Activated gamma-delta T cell (primary cell): Measurements from ENCODE around the gene SH3GL2.
"Not testable (repeated sequence)": the region's sequence is repeated elsewhere in the genome, so short reads cannot be mapped to it uniquely, and the experiment has no call there.

ENCODE experiments used
- DNase-seq: peaks from one replicate; lab custom pipeline; 2025; lab: John Stamatoyannopoulos, UW

Gene SH3GL2

DNA sequence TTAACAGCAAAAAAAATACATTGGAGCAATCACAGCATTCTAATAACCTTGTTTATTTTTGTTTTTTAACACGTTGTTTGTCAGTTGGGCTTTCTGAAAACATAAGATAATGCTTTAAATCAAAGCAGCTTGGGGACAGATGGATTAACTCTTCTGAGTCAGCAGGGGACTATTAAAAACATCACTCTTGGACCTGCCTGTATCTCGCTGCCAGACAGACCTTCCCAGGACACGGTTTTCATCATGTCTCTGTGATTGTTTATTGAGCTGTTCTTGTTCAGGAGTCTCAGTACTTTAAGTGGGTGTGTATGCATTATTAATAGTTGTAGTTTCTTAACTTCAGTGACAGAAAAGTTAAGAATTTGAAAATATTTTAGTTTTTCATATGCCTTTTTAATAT lies 173.2 kb downstream of the SH3GL2 start:
- DNase-seq, result no peak

DNA sequence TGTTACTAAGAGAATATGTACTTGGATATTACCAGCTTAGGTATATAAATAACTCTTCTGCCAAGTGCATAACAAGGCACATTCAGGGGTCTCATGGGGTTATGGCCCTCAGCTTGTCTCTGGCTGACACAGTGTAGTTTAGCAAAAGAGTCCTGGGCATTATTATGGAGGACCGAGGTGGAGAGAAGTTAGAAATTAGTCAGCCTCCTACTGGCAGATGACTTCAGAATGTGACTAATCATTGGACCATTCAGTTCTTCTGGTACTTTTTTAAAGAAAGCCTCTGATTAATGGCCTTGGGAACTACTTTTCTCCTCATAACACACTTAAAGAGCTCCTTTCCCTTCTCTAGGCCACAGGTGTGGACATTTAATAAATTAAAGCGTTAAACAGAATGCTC lies 178.9 kb downstream of the SH3GL2 start:
- no peak for DNase-seq

DNA sequence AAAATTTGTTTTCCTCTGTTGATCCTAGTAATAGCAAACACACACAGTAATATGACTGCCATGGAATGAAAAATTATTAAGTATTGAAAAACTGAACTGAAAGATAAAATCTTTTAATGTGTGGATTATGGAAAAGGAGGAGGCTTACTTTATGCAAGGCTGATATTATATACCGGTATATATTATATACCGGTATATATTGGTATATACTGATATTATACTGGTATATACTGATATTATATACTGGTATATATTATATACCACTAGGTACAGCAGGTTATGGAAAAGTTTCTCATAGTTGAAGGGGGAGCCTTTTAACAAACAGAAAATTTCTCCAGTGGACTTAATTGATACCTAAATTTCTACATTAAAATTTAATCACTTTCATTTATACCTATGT lies 181.4 kb downstream of the SH3GL2 start:
- DNase-seq, result no peak

DNA sequence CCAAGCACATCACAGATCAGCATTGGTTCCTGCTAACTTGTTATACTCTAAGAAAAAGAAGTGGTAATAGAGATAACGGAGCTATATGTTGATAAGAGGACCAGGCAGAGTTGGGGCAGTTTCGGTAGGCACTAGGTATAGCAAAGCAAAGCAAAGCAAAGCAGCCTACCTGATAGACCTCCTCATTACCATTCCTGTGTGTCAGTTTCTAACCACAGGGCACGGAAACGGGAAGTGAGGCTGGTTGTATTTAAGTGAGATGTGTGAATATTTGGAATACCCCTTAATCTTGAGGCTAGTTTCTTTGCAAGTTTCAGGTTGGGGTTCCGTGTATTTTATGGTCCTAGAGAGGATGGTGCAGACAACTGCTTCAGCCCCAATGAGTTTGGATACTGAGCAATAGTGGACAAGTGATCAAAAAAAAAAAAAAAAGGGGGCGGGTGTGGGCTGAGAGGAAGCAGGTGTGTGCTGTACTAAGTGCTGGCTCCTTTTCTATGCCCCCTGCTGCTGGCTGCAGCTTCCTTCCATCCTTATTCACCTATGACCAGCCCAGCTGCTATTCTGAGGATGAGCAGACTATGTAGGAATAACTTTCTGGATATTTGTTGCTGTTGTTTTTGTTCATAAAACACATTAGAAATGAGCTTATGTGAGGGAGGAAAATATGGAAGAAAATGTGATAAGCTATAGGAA lies 183.3 kb downstream of the SH3GL2 start:
- DNase-seq, result no peak

DNA sequence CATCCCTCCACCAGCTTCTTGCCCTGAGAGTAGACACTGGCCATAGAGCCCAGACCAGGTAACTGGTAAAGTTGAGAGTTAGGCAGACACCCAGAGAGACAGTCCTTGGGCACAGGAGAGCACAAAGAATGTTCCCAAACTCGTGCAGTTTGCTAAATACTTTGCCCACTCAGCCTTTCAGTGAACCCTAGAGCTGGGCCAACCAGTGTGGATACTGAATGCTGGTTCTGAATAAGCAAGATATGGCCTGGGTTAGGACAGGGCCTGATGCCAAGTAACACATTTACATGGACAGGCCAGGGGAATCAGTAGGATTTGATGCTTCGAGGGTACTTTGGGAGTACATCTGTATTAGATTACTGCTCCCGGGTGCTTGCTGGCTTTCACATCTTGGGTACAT lies 185.4 kb downstream of the SH3GL2 start:
- no peak for DNase-seq

DNA sequence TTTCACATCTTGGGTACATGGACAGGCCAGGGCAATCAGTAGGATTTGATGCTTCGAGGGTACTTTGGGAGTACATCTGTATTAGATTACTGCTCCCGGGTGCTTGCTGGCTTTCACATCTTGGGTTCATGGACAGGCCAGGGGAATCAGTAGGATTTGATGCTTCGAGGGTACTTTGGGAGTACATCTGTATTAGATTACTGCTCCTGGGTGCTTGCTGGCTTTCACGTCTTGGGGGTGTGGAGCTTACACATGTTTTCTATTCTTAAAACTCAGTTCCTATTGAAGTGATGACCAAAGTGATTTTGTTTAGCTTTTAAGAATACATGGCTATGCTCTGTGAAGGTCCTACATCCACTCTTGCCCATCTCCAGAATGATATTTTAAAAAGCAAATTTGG lies 186.3 kb downstream of the SH3GL2 start:
- not testable (repeated sequence) for DNase-seq

DNA sequence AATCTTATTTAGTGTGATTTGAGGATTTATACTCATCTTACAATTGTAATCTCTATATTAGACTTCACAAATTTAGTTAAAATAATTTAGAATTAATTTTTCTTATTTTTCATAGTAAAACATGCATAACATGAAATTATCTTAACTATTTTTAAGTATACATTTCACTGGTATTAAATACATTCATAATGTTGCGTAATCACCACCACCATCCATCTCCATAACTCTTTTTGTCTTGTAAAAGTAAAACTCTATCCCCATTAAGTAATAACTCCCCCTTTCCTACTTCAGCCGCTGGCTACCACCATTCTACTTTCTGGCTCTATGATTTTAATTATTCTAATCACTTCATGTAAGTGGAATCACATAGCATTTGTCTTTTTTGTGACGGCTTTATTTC lies 193.4 kb downstream of the SH3GL2 start:
- no peak for DNase-seq

DNA sequence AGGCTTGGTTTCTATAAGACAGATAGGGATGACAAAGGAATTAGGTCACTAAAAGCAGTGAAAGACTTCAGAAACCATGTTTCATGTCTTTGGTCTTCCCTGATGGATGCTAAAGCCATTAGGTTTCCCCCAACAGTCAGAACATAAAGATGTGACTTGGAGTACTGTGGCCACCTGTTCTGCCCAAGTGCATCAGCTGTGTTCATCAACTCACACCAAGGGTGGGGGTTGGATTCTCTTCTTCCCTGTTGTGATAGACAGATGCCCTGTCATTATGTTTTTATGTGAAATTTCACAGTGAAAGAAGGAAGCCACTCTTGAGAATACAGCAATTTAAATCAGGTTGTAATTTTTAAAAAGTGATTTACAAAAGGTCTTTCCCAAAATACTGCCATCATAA lies 196.8 kb downstream of the SH3GL2 start:
- DNase-seq, result no peak

DNA sequence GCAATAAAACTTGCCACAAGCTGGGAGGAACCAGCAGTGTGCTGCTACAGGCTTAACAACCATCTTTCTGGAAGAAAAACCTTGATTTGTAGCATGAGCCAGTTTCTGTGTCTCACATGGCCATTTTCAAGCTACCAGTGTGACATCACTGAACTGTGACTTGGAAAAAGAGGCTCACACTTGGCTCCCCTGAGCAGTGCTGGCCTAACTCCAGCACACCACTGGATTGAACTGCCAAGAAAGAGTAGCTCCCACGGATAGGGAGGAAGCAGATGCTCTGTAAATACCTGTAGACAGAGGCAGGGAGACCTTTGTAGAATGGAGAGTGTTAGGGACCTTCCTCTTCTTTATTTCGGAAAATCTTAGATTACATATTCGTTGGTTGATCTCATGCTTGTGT lies 197.9 kb downstream of the SH3GL2 start:
- no peak for DNase-seq

DNA sequence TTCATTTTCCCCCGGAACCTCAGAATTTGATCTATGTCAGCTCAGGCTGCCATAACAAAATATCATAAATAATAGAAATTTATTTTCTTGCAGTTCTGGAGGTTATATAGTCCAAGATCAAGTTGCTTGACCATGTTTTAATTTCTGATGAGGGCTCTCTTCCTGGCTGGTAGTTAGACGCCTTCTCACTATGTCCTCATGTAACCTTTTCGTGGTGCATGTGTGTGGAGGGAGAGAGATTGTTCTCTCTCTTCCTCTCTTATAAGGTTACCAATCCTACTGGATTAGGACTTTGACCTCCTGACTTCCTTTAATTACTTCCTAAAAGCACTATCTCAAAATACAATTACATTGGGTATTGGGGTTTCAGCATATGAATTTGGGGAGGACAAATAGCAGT lies 198.6 kb downstream of the SH3GL2 start:
- no peak for DNase-seq

DNA sequence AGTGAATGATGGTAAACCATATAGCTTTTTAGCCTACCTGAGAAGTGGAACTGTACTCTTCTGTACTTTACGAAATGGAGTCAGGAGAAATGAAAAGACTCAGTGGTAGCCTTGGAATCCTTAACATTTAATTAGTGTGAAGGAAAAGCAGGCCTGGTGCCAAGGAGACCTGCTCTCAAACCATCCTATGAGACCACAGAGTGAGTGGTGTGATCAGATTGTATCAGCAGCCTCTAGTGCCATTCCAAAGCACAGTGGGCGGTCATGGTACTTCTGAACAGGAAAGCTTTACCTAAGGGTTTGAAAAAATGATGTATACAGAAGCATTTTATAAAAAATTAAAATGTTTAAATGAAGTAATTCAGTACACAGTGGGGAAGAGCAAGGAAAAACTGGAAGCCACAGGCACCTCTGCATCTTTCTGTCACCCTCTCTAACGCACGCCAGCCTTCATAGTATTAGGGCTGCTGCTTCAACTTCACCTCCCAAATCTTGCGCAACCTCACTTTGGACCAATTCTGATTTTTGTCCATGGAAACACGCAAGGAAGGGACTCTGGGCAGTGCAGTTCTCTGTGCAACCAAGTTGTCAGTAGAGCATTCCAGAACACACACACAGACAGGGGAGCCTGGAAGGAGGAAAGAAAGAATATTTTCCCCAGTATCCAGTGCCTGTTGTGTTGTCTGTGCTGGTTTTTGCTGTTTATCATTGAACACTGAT lies 203.7 kb downstream of the SH3GL2 start:
- DNase-seq, result no peak

DNA sequence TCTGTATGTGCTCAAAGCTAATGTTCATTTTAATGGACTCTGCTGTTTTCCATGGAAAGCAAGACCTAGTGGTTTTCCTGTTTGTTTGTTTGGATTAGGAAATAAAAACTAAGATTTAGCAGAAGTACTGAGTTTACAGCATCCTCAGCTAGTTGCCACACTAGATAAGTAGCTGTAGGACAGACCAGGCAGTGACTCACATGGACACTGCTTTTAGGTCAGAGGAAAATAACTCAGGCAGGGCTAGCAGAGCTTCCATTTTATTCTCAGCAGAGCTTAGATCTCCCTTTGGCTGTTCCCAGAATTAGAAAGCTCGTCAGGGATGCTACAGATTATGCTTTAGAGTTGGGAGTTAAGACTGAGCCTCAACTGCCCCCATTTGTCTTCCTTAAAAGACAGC lies 204.4 kb downstream of the SH3GL2 start:
- no peak for DNase-seq

DNA sequence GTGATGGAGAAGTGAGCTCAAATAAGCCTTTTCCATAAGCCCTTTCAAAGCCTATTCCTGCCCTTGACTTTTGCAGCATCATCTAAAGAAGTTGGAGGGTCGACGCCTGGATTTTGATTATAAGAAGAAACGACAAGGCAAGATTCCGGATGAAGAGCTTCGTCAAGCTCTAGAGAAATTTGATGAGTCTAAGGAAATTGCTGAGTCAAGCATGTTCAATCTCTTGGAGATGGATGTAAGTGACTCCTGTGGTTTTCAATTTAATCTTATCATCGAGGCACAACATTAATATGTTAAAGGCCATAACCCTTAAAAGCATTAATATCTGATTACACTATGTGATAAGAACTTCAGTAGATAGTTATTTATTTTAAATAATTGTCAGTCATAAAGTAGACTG lies 210.4 kb downstream of the SH3GL2 start:
- DNase-seq, result no peak

DNA sequence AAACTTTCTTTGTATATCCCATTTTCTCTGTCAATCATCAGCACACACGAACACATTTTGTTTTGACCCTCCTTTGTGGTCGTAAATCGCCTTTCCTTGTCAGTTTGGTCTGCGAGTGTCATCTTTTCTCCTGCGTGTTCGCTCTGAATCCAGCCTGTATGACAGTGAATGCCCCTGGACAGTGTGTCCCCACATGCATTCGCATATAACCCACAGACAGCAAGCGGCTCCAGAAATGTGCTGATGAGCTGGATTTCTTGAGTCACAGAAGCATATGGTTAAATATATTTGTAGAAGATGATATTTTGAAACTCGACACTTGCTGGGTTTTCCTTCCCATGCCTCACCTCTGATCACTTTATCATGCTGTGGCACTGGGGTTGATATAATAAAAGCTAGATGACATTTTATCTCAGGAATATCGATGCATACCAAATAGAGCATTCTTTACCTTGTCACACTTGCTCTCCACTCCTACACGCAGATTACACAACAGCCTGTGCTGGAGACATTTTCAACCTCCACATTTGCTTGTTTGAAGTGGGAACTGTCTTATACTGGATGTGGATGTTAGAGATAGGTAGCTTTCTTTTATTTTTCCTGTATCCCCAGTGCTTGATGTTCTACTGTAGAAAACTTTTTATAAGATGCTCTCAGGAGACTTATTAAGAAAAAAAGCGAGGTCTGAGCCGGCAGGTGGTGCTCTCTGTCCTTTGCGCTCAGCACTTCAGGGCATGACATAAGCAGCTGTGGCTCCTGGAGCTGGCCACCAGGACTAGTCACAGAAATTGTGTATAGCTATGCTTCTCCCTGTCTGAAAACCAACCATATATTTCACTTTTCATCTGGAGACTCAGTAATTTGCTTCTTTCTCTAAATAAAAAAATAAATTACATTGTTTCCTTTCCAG lies 215.1 kb downstream of the SH3GL2 start:
- no peak for DNase-seq

DNA sequence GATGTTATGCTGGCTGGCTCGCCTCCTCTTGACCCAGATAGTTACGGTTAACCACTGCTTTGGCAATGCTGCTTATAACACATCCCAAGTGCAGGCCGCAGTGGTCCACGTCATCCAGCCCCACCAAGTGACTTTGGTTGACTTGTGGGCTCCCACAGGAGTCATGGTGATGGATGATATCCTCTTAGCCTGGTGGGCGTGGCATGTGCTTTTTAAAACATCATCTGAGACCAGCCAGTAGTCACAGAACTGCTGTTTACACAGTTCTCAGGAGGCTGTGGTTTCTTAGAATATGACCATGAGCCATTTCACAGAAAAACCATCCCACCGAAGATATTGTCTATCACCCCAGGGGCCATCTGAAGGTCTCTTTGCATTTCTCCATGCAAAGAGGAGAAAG lies 216.9 kb downstream of the SH3GL2 start:
- no peak for DNase-seq

DNA sequence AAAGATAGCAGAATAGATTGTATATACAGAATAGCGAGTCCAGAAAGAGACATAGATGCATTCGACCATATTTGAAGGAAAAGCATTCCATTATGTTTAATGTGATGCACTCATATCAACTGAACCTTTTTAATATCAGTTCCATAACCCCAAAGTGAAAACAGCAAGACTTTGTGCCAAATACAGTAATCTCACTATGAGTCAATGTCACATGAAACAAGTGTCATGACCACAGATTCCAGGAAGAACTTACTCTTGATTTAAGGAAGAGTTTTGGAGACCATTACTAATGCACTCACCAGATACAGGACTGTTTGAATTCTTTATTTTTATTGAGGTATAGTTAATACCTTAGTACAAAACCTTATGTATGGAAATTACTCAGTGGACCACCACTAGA lies 220.5 kb downstream of the SH3GL2 start:
- DNase-seq, result no peak

DNA sequence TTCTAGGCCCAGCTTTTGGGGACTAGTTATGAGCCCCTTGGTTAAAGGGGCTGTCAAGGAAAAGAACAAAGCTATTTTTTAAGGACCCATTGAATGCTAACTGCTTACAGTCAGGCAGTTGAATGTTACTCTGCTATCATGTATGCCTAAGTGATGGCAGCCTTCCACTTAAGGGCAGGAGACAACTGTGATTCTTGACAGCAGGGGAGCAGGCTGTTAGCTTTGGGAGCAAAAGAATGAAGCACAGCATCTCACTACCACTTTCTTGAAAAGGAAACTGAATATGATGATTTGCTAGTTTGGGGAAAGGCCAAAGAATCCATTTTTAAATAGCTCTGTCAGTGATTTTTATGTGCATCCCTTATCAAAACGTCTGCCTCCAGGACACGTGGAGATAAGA lies 221.6 kb downstream of the SH3GL2 start:
- DNase-seq, result no peak

DNA sequence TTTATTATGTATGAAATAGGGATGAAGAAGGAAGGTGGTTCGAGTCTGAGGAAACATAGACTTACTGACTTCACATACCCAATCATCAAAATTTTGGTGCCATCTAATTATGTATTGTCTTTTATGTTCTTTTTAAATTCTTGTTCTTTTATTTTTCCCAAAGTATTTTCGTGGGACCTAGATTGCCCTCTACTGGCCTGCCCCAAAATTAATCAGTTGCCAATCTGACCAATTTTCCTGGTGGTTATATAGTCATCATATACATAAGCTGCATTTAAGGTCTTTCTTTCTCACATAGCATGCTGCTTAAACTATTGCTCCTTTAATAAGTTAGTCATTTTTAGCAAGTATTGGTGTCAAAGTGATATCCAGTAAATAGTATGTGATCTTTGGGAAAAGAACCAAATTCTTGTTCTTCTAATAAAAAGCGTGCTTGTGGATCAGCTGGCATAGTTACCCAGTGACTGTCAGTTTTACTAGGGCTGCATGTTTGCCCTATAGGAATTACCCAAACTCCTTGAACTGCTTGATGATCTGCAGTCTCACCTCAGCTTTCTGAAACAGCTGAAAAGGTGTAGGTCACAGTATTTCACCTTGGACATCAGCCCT lies 223.5 kb downstream of the SH3GL2 start:
- no peak for DNase-seq

DNA sequence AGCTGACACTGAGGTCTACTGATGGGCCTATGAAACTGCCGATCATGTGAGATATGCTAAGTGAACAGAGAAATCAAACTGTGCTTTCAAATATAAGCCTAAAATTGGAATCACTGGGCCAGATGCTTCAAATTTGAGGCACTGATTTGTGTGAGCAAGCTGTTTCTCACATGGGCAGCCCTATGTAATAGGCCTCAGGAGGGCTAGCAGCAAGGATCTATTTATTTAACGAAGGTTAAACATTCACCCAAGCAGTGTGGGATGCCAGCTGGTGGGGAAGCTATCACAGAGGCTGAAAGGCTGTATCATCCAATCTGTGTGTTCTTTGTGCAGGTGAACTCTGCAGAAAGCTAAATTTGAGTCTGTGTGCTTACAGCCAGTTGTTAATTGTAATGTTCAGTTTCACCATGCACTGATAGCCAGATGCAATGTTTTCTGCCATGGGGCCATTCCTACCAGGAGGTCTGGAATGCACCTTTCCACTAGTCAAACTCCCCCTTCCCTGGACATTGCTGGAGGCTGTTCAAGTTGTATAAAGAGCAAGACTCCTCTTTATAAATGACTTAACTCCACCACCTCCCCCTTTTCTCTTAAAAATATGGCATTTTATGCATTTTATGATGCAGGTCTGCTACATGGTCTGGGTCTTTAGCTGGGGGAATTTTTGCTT lies 228.9 kb downstream of the SH3GL2 start:
- DNase-seq, result no peak

DNA sequence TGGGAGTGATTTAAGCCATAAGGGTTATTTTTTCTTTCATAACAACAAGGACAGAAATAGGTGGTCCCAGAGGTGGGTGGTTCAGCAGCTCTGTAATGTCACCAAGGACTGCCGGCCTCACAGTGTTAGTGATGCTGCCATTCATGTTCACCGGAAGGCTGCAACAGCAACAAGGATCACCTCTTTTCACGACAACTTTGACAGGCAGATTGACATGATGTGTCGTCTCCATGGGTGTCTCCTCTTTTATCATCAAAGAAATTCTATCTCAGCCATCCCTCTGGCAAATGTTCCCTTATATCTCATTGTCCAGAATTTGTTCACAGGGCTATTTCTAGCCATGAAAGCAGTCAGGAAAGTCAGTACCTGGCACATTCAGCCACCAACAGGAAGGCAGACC lies 231.5 kb downstream of the SH3GL2 start:
- no peak for DNase-seq

DNA sequence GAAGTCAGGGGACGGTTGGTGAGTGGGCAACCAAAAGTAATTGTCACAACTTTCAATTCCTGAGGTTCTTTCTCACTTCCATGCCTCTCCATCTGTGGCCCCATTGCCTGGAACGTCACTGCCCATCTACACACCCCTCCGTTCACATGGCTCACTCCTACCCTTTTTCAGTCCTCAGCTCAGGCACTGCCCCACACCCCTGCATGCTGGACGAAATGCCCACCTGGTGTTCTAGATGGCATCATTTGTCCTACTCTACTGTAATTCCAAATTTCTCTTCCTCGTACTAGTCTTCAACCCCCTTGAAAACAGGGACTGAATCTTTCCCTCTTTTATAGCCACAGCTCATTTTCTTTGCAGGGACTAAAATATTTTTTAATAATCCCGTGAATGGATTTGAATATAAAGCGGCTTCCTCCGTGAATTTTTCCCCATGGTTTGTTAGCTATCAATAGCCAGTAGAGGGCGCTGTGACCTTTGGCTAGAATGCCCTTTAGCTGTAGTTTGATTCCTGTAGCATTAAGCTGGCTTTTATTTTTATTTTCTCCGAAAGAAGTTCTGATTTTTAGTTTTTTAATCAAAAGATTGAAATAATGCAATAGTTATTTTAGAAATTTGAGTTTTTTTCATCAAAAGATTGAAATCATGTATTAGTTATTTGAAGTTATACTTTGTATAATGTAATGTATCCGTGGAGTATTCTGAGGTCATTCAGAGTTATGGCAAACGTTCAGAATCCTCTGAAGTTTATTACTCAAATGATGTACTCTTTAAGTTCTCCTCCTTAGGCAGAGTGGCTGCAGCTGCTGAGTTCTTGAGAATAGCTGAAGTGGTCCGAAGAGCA lies 232.1 kb downstream of the SH3GL2 start:
- no peak for DNase-seq
